ENCODE measurements around the gene SGCE.

The SGCE gene

GRCh38 chr7:94679358-94679757 is 23.4 kb upstream of the SGCE start:
- WGBS (ENCODE audit: insufficient coverage, insufficient read length): no CpG with 5 or more reads among the region's 1 CpG
- Histone ChIP-seq H3K4me1 (ENCODE audit: control insufficient read depth, insufficient read depth, low read length) (no peaks in the 10 kb centered on the region), H3K4me3 (ENCODE audit: low read length) (no peak overlapping the region), H3K9me3 (ENCODE audit: control insufficient read depth, insufficient read depth, low read length) (no peaks in the 10 kb centered on the region), H3K36me3 (ENCODE audit: control insufficient read depth, insufficient read depth, low read length) (no peaks in the 10 kb centered on the region), H3K27me3 (ENCODE audit: control insufficient read depth, insufficient read depth, low read length) (no peaks in the 10 kb centered on the region), H3K27ac (ENCODE audit: low read length) (no peak overlapping the region)
- no peak for DNase-seq (ENCODE audit: low read depth, low spot score)

- DNase-seq (ENCODE audit: low read depth, low spot score): no peak
- Histone ChIP-seq H3K9me3 (ENCODE audit: control insufficient read depth, insufficient read depth, low read length) (no peaks in the 10 kb centered on the region), H3K27me3 (ENCODE audit: control insufficient read depth, insufficient read depth, low read length) (no peaks in the 10 kb centered on the region), H3K27ac (ENCODE audit: low read length) (no peak overlapping the region), H3K36me3 (ENCODE audit: control insufficient read depth, insufficient read depth, low read length) (no peaks in the 10 kb centered on the region), H3K4me3 (ENCODE audit: low read length) (no peak overlapping the region), H3K4me1 (ENCODE audit: control insufficient read depth, insufficient read depth, low read length) (no peaks in the 10 kb centered on the region)
- no CpG with 5 or more reads among the region's 3 CpGs for WGBS (ENCODE audit: insufficient coverage, insufficient read length)
Measured at GRCh38 chr7:94676431-94676830, 20.5 kb upstream of the SGCE start.

- no peaks in the 10 kb centered on the region for H3K4me1 ChIP-seq (ENCODE audit: control insufficient read depth, insufficient read depth, low read length)
- no peaks in the 10 kb centered on the region for H3K9me3 ChIP-seq (ENCODE audit: control insufficient read depth, insufficient read depth, low read length)
- no peak overlapping the region for H3K27ac ChIP-seq (ENCODE audit: low read length)
- no CpG with 5 or more reads among the region's 8 CpGs for whole genome bisulfite sequencing (ENCODE audit: insufficient coverage, insufficient read length)
- H3K36me3 ChIP-seq (ENCODE audit: control insufficient read depth, insufficient read depth, low read length): no peaks in the 10 kb centered on the region
- H3K4me3 ChIP-seq (ENCODE audit: low read length): no peak overlapping the region
- no peaks in the 10 kb centered on the region for H3K27me3 ChIP-seq (ENCODE audit: control insufficient read depth, insufficient read depth, low read length)
- no peak for DNase-seq (ENCODE audit: low read depth, low spot score)
Measured at GRCh38 chr7:94675356-94675755, 19.4 kb upstream of the SGCE start.

DNA sequence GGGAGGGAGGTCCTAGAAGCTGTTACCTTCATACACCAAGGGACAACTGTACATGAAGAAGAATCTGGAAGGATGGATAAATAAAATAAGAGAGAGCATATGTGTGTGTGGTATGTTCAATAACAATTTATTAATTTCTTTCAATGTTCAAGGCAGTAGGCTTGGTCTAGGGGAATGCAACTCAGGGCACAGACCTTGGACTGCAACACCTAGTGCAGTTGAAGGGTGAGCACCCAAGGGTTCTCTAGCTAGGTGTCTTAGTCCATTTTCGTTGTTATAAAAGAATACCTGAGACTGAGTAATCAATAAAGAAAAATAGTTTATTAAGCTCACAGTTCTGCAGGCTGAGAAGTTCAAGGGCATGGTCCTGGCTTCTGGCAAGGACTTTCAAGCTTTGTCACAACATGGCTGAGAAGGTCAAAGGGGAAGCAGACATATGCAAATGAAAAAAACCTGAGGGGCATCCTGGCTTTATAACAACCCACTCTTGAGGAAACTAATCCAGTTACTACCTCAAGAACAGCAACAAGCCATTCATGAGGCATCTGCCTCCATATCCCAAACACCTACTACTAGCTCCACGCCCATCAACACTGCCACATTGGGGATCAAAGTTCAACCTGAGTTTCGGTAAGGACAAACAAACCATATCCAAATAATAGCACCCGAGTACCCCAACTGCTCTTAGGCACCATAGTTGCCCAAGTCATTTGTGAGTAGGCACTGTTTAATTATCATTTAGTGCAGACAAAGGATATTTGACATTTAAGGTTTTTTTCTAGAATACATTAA is 15.7 kb upstream of the SGCE start:
- no peak overlapping the region for H3K4me3 ChIP-seq (ENCODE audit: low read length)
- no peaks in the 10 kb centered on the region for H3K36me3 ChIP-seq (ENCODE audit: control insufficient read depth, insufficient read depth, low read length)
- no peak overlapping the region for H3K27ac ChIP-seq (ENCODE audit: low read length)
- no peak for DNase-seq (ENCODE audit: low read depth, low spot score)
- no peaks in the 10 kb centered on the region for H3K4me1 ChIP-seq (ENCODE audit: control insufficient read depth, insufficient read depth, low read length)
- no peaks in the 10 kb centered on the region for H3K9me3 ChIP-seq (ENCODE audit: control insufficient read depth, insufficient read depth, low read length)
- H3K27me3 ChIP-seq (ENCODE audit: control insufficient read depth, insufficient read depth, low read length): no peaks in the 10 kb centered on the region
- WGBS (ENCODE audit: insufficient coverage, insufficient read length): no CpG with 5 or more reads among the region's 4 CpGs

DNA sequence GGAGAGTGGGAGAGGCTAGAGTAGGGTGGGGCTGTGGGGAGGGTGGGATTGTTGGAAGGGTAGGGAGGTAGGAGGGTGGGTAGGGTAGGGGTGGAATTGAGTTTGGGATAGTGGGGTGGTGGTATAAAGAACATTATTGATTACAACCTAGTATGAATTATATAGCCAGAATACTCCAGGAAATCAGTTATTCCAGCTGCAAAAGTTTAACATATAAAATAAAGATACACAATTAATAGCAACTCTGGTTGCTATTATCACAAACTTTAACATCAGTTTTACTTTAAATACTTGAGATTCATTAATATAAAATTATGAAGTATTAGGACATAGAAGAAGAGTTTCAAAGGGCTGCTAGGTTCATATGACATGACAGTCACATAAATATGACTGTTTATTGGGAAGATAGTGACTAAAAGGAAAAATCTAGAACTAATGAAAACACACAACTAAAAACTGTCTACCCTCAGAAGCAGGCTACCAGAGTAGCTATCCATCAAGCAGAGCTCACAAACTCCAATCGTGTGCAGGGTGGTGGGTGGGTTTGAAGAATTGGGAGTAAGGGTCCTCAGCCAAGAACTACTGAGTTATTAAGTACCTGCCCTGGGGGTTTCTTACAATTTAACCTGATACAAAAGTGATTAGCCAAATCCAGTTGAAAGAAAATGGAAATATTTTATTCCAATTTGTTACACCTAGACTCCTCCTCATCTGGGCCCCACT is 14.0 kb upstream of the SGCE start:
- no CpG with 5 or more reads among the region's 1 CpG for WGBS (ENCODE audit: insufficient coverage, insufficient read length)
- H3K27me3 ChIP-seq (ENCODE audit: control insufficient read depth, insufficient read depth, low read length): no peaks in the 10 kb centered on the region
- H3K27ac ChIP-seq (ENCODE audit: low read length): no peak overlapping the region
- no peak overlapping the region for H3K4me3 ChIP-seq (ENCODE audit: low read length)
- no peaks in the 10 kb centered on the region for H3K9me3 ChIP-seq (ENCODE audit: control insufficient read depth, insufficient read depth, low read length)
- H3K36me3 ChIP-seq (ENCODE audit: control insufficient read depth, insufficient read depth, low read length): no peaks in the 10 kb centered on the region
- no peaks in the 10 kb centered on the region for H3K4me1 ChIP-seq (ENCODE audit: control insufficient read depth, insufficient read depth, low read length)
- DNase-seq (ENCODE audit: low read depth, low spot score): no peak

DNA sequence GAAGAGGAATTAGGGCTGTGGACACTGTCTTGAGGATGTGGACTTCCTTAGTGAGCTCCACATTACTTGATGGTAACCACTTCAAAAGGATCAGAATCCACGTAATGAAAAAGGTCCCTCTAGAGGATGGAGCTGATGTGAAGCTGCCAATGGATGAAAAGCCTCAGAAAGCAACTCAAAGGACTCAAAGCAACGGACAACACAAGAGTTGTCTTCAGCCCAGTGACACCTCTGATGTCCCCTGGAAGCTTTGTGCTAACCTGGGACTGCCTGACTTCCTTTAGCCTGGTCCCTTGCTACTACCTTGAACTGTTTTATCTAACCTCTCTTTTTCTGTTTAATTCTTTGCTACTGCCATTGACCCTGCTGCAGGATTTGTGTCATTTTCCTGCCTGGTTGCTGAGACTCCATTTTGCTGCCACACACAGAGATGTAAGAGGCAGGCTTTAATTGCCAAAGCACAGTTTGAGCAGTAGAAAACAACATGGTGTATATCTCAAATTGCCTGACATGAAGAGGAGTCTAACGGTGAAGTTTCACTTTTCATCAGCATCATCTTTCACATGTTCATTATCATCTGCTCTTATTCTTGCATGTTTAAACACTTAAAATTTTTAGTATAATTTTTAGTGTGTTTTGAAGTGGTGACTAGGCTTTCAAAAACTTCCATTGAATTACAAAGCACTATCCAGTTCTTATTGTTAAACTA is 11.1 kb upstream of the SGCE start:
- H3K9me3 ChIP-seq (ENCODE audit: control insufficient read depth, insufficient read depth, low read length): no peaks in the 10 kb centered on the region
- H3K4me1 ChIP-seq (ENCODE audit: control insufficient read depth, insufficient read depth, low read length): no peaks in the 10 kb centered on the region
- H3K27ac ChIP-seq (ENCODE audit: low read length): no peak overlapping the region
- H3K4me3 ChIP-seq (ENCODE audit: low read length): no peak overlapping the region
- no peaks in the 10 kb centered on the region for H3K27me3 ChIP-seq (ENCODE audit: control insufficient read depth, insufficient read depth, low read length)
- no CpG with 5 or more reads among the region's 3 CpGs for WGBS (ENCODE audit: insufficient coverage, insufficient read length)
- H3K36me3 ChIP-seq (ENCODE audit: control insufficient read depth, insufficient read depth, low read length): no peaks in the 10 kb centered on the region
- no peak for DNase-seq (ENCODE audit: low read depth, low spot score)

GRCh38 chr7:94665426-94665825 is 9.5 kb upstream of the SGCE start:
- no peaks in the 10 kb centered on the region for H3K36me3 ChIP-seq (ENCODE audit: control insufficient read depth, insufficient read depth, low read length)
- no peaks in the 10 kb centered on the region for H3K27me3 ChIP-seq (ENCODE audit: control insufficient read depth, insufficient read depth, low read length)
- no peaks in the 10 kb centered on the region for H3K4me1 ChIP-seq (ENCODE audit: control insufficient read depth, insufficient read depth, low read length)
- WGBS (ENCODE audit: insufficient coverage, insufficient read length): no CpG with 5 or more reads among the region's 18 CpGs
- H3K9me3 ChIP-seq (ENCODE audit: control insufficient read depth, insufficient read depth, low read length): no peaks in the 10 kb centered on the region
- no peak overlapping the region for H3K4me3 ChIP-seq (ENCODE audit: low read length)
- no peak overlapping the region for H3K27ac ChIP-seq (ENCODE audit: low read length)
- no peak for DNase-seq (ENCODE audit: low read depth, low spot score)

GRCh38 chr7:94664023-94664422 is 8.1 kb upstream of the SGCE start:
- no CpG with 5 or more reads among the region's 23 CpGs for whole genome bisulfite sequencing (ENCODE audit: insufficient coverage, insufficient read length)
- no peak for DNase-seq (ENCODE audit: low read depth, low spot score)
- Histone ChIP-seq H3K36me3 (ENCODE audit: control insufficient read depth, insufficient read depth, low read length) (no peaks in the 10 kb centered on the region), H3K27me3 (ENCODE audit: control insufficient read depth, insufficient read depth, low read length) (no peaks in the 10 kb centered on the region), H3K4me3 (ENCODE audit: low read length) (no peak overlapping the region), H3K4me1 (ENCODE audit: control insufficient read depth, insufficient read depth, low read length) (no peaks in the 10 kb centered on the region), H3K27ac (ENCODE audit: low read length) (no peak overlapping the region), H3K9me3 (ENCODE audit: control insufficient read depth, insufficient read depth, low read length) (no peaks in the 10 kb centered on the region)

GRCh38 chr7:94662548-94662947 is 6.6 kb upstream of the SGCE start:
- Histone ChIP-seq H3K27me3 (ENCODE audit: control insufficient read depth, insufficient read depth, low read length) (no peaks in the 10 kb centered on the region), H3K9me3 (ENCODE audit: control insufficient read depth, insufficient read depth, low read length) (no peaks in the 10 kb centered on the region), H3K27ac (ENCODE audit: low read length) (no peak overlapping the region), H3K4me3 (ENCODE audit: low read length) (no peak overlapping the region), H3K4me1 (ENCODE audit: control insufficient read depth, insufficient read depth, low read length) (no peaks in the 10 kb centered on the region), H3K36me3 (ENCODE audit: control insufficient read depth, insufficient read depth, low read length) (no peaks in the 10 kb centered on the region)
- DNase-seq (ENCODE audit: low read depth, low spot score): no peak
- no CpG with 5 or more reads among the region's 1 CpG for WGBS (ENCODE audit: insufficient coverage, insufficient read length)

GRCh38 chr7:94660006-94660405 is 4.1 kb upstream of the SGCE start:
- Histone ChIP-seq H3K4me3 (ENCODE audit: low read length) (no peak overlapping the region), H3K9me3 (ENCODE audit: control insufficient read depth, insufficient read depth, low read length) (no peaks in the 10 kb centered on the region), H3K36me3 (ENCODE audit: control insufficient read depth, insufficient read depth, low read length) (no peaks in the 10 kb centered on the region), H3K27me3 (ENCODE audit: control insufficient read depth, insufficient read depth, low read length) (no peaks in the 10 kb centered on the region), H3K27ac (ENCODE audit: low read length) (no peak overlapping the region), H3K4me1 (ENCODE audit: control insufficient read depth, insufficient read depth, low read length) (no peaks in the 10 kb centered on the region)
- DNase-seq (ENCODE audit: low read depth, low spot score): no peak

Data from iPS DF 6.9 (cell line).